LNCAP (cell line): Measurements from ENCODE around the gene STAMBP.

Source experiments
- CTCF ChIP-seq: fragments of 450-650 bp; IDR thresholded peaks from 2 replicates; pipeline ENCODE4 v1.5.1; 2017; ENCODE audit warnings: mild to moderate bottlenecking

Gene STAMBP

GRCh38 chr2:73821227-73821626 lies 7.5 kb upstream of the STAMBP start:
- no peak for TF ChIP-seq CTCF

- TF ChIP-seq CTCF, result no peak
Measured at GRCh38 chr2:73821669-73822068, 7.1 kb upstream of the STAMBP start.

- no peak for TF ChIP-seq CTCF
Measured at GRCh38 chr2:73822276-73822675, 6.5 kb upstream of the STAMBP start.

GRCh38 chr2:73822991-73823390 lies 5.8 kb upstream of the STAMBP start:
- no peak for TF ChIP-seq CTCF

GRCh38 chr2:73823416-73823815 lies 5.3 kb upstream of the STAMBP start:
- TF ChIP-seq CTCF, result no peak

GRCh38 chr2:73823916-73824523 lies 4.7 kb upstream of the STAMBP start:
- TF ChIP-seq CTCF, result peak; percentile 58

- no peak for TF ChIP-seq CTCF
Measured at GRCh38 chr2:73825408-73825807, 3.4 kb upstream of the STAMBP start.

- TF ChIP-seq CTCF, result peak; percentile 23; the same call in 1 of the 2 replicates
Measured at GRCh38 chr2:73827018-73827417, 1.7 kb upstream of the STAMBP start.
